ENCODE results near the gene MCF2. TPM values are rescaled to one million over a fixed set of nuclear protein-coding genes. Genes with fewer than 3 reads are reported as not detected.

Gene MCF2
- total and polyA plus RNA-seq, 2 donors (not counting 1 experiment from before 2014, with no cell fraction given) = 0.39 to 0.54 TPM

DNA sequence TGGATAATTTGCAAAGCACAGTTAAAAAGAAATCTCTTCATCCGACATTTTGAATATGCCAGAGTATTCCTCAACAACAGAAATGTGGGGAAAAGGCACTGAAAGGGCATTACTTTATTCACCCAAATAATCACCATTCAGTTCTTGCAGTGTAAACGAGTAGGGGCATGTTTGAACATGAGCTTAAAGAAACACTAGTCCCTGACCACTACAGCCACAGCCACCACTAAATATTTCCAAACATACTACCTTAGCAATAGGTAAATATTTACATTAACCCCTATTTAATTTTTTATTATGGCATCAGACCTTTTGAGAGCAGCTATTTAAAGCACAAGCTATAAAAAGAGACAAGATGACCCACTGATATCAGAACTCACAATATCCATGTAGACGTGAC lies 27.6 kb downstream of the MCF2 start:
- Mint-ChIP-seq H3K9me3 (ENCODE audit: insufficient read depth) (peaks cover 2% of the 10 kb centered on the region), H3K27ac (no peak overlapping the region), H3K4me3 (no peak overlapping the region), H3K4me1 (no peaks in the 10 kb centered on the region), H3K27me3 (no peaks in the 10 kb centered on the region)
- Histone ChIP-seq H3K4me1 (ENCODE audit: control insufficient read depth in 2 of 2, insufficient read depth in 2 of 2, low read length in 2 of 2) (no peaks in the 10 kb centered on the region), H3K9me3 (ENCODE audit: control extremely low read depth in 1 of 3, control insufficient read depth in 2 of 3, insufficient read depth in 1 of 3, low read length in 2 of 3) (peaks cover 0 to 12% (median 0%) of the 10 kb centered on the region in 3 donors), H3K27ac (ENCODE audit: low read length in 2 of 2) (no peak overlapping the region), H3K27me3 (replicated peaks in 1 of 4; ENCODE audit: control extremely low read depth in 1 of 4, control insufficient read depth in 3 of 4, insufficient read depth in 4 of 4, low read length in 3 of 4) (no peaks in the 10 kb centered on the region), H3K4me2 (replicated peaks; ENCODE audit: low read depth, low read length, poor library complexity, severe bottlenecking) (no peak overlapping the region), H3K4me3 (ENCODE audit: control extremely low read depth in 1 of 5, extremely low read depth in 1 of 5, insufficient read depth in 1 of 5, low read depth in 2 of 5, low read length in 4 of 5) (no peak overlapping the region), H4K20me1 (ENCODE audit: control insufficient read depth, insufficient read depth, low read length, poor library complexity, severe bottlenecking) (no peaks in the 10 kb centered on the region), H3K9ac (ENCODE audit: low read length) (no peak overlapping the region), H3K36me3 (replicated peaks in 1 of 2; ENCODE audit: control extremely low read depth in 1 of 2, control insufficient read depth in 1 of 2, extremely low read depth in 1 of 2, insufficient read depth in 2 of 2, low read length in 1 of 2) (no peaks in the 10 kb centered on the region), H3K79me2 (ENCODE audit: control insufficient read depth, insufficient read depth, low read length) (no peaks in the 10 kb centered on the region), H2AFZ (ENCODE audit: insufficient read depth, low read depth, low read length, poor library complexity, severe bottlenecking) (no peak overlapping the region)
- ATAC-seq (ENCODE audit: low read depth) (no peak), DNase-seq (no peak)
- intact Hi-C loops (cut with micrococcal nuclease) = no loop called here
- WGBS (ENCODE audit: insufficient coverage) = no CpG with 5 or more reads among the region's 3 CpGs
- POLR2A ChIA-PET = no interaction called here
- TF ChIP-seq EZH2 (IDR thresholded peaks at IDR 0.05; ENCODE audit: borderline replicate concordance, insufficient read depth, low read depth, low read length, poor library complexity, severe bottlenecking) = no peak
- CTCF ChIA-PET = no interaction called here

DNA sequence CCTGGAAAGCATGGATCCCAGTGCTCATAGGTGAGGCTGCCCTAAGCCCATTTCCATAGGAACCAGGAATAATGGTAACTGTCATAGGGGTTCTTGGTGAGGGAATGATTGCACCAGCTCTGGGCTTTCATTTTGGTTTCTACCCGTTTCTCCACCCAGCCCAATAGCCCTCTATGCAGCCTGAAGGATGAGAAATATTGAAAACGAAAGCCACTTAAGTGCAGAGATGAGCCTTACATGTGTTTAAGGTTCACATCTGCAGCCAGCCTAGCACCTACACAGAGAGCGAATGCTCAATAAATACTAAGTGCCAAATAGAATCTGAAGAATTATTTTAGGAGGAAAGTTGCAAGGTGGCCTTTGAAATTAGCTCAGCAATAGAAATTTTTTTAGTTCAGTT lies 60.4 kb downstream of the MCF2 start:
- no peak overlapping the region for H3K4me2 ChIP-seq (replicated peaks; ENCODE audit: low read depth, low read length, poor library complexity, severe bottlenecking)
- TF ChIP-seq, protein P1, sequence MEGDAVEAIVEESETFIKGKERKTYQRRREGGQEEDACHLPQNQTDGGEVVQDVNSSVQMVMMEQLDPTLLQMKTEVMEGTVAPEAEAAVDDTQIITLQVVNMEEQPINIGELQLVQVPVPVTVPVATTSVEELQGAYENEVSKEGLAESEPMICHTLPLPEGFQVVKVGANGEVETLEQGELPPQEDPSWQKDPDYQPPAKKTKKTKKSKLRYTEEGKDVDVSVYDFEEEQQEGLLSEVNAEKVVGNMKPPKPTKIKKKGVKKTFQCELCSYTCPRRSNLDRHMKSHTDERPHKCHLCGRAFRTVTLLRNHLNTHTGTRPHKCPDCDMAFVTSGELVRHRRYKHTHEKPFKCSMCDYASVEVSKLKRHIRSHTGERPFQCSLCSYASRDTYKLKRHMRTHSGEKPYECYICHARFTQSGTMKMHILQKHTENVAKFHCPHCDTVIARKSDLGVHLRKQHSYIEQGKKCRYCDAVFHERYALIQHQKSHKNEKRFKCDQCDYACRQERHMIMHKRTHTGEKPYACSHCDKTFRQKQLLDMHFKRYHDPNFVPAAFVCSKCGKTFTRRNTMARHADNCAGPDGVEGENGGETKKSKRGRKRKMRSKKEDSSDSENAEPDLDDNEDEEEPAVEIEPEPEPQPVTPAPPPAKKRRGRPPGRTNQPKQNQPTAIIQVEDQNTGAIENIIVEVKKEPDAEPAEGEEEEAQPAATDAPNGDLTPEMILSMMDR (IDR thresholded peaks at IDR 0.05) = no peak
- no peak for TF ChIP-seq EZH2 (IDR thresholded peaks at IDR 0.05; ENCODE audit: borderline replicate concordance, insufficient read depth, low read depth, low read length, poor library complexity, severe bottlenecking)
- CTCF ChIA-PET = no interaction called here

More for the DNA sequence above, 60.4 kb downstream of the MCF2 start:
- Histone ChIP-seq H3K9ac (ENCODE audit: low read length) (no peak overlapping the region), H2AFZ (ENCODE audit: insufficient read depth, low read depth, low read length, poor library complexity, severe bottlenecking) (no peak overlapping the region), H3K4me3 (ENCODE audit: control extremely low read depth in 1 of 5, extremely low read depth in 1 of 5, insufficient read depth in 1 of 5, low read depth in 2 of 5, low read length in 4 of 5) (no peak overlapping the region), H3K27me3 (replicated peaks in 1 of 4; ENCODE audit: control extremely low read depth in 1 of 4, control insufficient read depth in 3 of 4, insufficient read depth in 4 of 4, low read length in 3 of 4) (no peaks in the 10 kb centered on the region), H3K27ac (ENCODE audit: low read length in 2 of 2) (no peak overlapping the region), H3K9me3 (ENCODE audit: control extremely low read depth in 1 of 3, control insufficient read depth in 2 of 3, insufficient read depth in 1 of 3, low read length in 2 of 3) (no peaks in the 10 kb centered on the region), H3K79me2 (ENCODE audit: control insufficient read depth, insufficient read depth, low read length) (no peaks in the 10 kb centered on the region), H3K4me1 (ENCODE audit: control insufficient read depth in 2 of 2, insufficient read depth in 2 of 2, low read length in 2 of 2) (no peaks in the 10 kb centered on the region), H4K20me1 (ENCODE audit: control insufficient read depth, insufficient read depth, low read length, poor library complexity, severe bottlenecking) (no peaks in the 10 kb centered on the region), H3K36me3 (replicated peaks in 1 of 2; ENCODE audit: control extremely low read depth in 1 of 2, control insufficient read depth in 1 of 2, extremely low read depth in 1 of 2, insufficient read depth in 2 of 2, low read length in 1 of 2) (no peaks in the 10 kb centered on the region)
- Mint-ChIP-seq H3K27ac (no peak overlapping the region), H3K27me3 (no peaks in the 10 kb centered on the region), H3K4me1 (no peaks in the 10 kb centered on the region), H3K9me3 (ENCODE audit: insufficient read depth) (no peaks in the 10 kb centered on the region), H3K4me3 (no peak overlapping the region)
- POLR2A ChIA-PET = no interaction called here
- intact Hi-C loops (cut with micrococcal nuclease) = no loop called here
- ATAC-seq (ENCODE audit: low read depth) = no peak
- no CpG with 5 or more reads among the region's 3 CpGs for WGBS (ENCODE audit: insufficient coverage)
- no peak for DNase-seq
